HG03469 (cell line): ENCODE measurements around the gene ST6GALNAC3.
"Not testable (repeated sequence)": the region's sequence is repeated elsewhere in the genome, so short reads cannot be mapped to it uniquely, and the experiment has no call there.

Experiments
- ATAC-seq: cut with Tn5 transposase; IDR thresholded peaks from one replicate; pipeline ENCODE4 v1.9.1; 2021; ENCODE audit warnings: mild to moderate bottlenecking, moderate library complexity, moderate number of reproducible peaks; ENCODE audit not compliant: unreplicated experiment

Gene ST6GALNAC3

GRCh38 chr1:76238094-76238628 lies 163.6 kb downstream of the ST6GALNAC3 start:
- no peak for ATAC-seq

- no peak for ATAC-seq
Observed at GRCh38 chr1:76239470-76239918, 164.9 kb downstream of the ST6GALNAC3 start.

GRCh38 chr1:76240316-76240715 lies 165.8 kb downstream of the ST6GALNAC3 start:
- no peak for ATAC-seq

- ATAC-seq, result not testable (repeated sequence)
Observed at GRCh38 chr1:76242587-76242986, 168.0 kb downstream of the ST6GALNAC3 start.

GRCh38 chr1:76247261-76247852 lies 172.8 kb downstream of the ST6GALNAC3 start:
- no peak for ATAC-seq

GRCh38 chr1:76250271-76250670 lies 175.7 kb downstream of the ST6GALNAC3 start:
- no peak for ATAC-seq

GRCh38 chr1:76252431-76252830 lies 177.9 kb downstream of the ST6GALNAC3 start:
- ATAC-seq, result no peak

GRCh38 chr1:76254104-76255030 lies 179.8 kb downstream of the ST6GALNAC3 start:
- no peak for ATAC-seq

GRCh38 chr1:76256289-76257223 lies 182.0 kb downstream of the ST6GALNAC3 start:
- no peak for ATAC-seq

- ATAC-seq, result no peak
Observed at GRCh38 chr1:76257823-76258222, 183.3 kb downstream of the ST6GALNAC3 start.

- no peak for ATAC-seq
Observed at GRCh38 chr1:76259270-76259669, 184.7 kb downstream of the ST6GALNAC3 start.

GRCh38 chr1:76260279-76260678 lies 185.7 kb downstream of the ST6GALNAC3 start:
- no peak for ATAC-seq

- ATAC-seq, result no peak
Observed at GRCh38 chr1:76262601-76263000, 188.1 kb downstream of the ST6GALNAC3 start.

GRCh38 chr1:76264642-76265041 lies 190.1 kb downstream of the ST6GALNAC3 start:
- no peak for ATAC-seq

GRCh38 chr1:76266762-76267161 lies 192.2 kb downstream of the ST6GALNAC3 start:
- no peak for ATAC-seq

GRCh38 chr1:76267631-76268030 lies 193.1 kb downstream of the ST6GALNAC3 start:
- ATAC-seq, result no peak

GRCh38 chr1:76268341-76268740 lies 193.8 kb downstream of the ST6GALNAC3 start:
- ATAC-seq, result no peak

- no peak for ATAC-seq
Observed at GRCh38 chr1:76269155-76269554, 194.6 kb downstream of the ST6GALNAC3 start.

GRCh38 chr1:76274302-76274701 lies 199.8 kb downstream of the ST6GALNAC3 start:
- no peak for ATAC-seq

- ATAC-seq, result no peak
Observed at GRCh38 chr1:76274718-76275117, 200.2 kb downstream of the ST6GALNAC3 start.

- ATAC-seq, result no peak
Observed at GRCh38 chr1:76278711-76279100, 204.2 kb downstream of the ST6GALNAC3 start.
